Measurements from ENCODE around the gene SLC40A1. TPM values are rescaled to one million over a fixed set of nuclear protein-coding genes. Genes with fewer than 3 reads are reported as not detected.

SLC40A1 gene, protein sequence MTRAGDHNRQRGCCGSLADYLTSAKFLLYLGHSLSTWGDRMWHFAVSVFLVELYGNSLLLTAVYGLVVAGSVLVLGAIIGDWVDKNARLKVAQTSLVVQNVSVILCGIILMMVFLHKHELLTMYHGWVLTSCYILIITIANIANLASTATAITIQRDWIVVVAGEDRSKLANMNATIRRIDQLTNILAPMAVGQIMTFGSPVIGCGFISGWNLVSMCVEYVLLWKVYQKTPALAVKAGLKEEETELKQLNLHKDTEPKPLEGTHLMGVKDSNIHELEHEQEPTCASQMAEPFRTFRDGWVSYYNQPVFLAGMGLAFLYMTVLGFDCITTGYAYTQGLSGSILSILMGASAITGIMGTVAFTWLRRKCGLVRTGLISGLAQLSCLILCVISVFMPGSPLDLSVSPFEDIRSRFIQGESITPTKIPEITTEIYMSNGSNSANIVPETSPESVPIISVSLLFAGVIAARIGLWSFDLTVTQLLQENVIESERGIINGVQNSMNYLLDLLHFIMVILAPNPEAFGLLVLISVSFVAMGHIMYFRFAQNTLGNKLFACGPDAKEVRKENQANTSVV
- 100 to 1,000 TPM; 115 to 285 (median 133) TPM for total RNA-seq

DNA sequence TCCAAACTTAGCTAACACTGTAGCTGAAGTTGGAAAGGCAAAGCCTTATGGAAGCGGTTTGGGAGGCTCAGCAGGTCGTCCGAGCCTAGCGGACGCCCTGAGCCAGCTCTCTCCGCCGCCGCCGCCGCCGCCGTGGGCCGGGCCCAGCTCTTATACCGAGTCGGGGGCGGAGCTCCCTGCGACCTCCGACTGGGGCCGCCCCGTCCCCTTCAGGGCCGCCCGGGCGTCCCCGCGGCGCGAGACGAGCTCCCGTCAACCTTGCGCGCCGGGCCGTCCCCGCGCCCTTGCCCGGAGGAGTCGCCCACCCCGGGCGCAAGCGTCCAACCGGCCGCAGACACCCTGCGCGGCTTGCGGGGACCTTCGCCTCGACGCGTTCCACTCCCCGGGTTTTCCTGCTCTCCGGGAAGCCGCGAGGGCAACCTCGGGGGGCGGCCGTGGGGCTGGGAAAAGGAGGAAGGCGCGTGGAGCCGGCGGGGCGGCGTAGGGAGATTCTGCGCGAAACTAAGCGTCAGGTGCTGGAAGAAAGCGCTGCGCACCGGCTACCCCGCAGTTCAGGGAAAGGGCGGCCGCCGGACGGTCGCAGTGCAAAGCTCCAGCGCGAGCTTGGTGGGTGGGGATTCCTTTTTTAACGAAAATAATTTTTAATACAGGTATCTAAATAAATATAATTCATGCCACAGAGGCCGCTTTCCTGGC, at the start of gene SLC40A1:
Gene SLC40A1 (minus strand): TSS at position 129 of the 696 bp plus-strand sequence. CDS start 326 bp downstream, outside the sequence.
- H3K27me3 ChIP-seq, result no peaks in the 10 kb centered on the region
- no peaks in the 10 kb centered on the region for H3K9me3 ChIP-seq
- H3K4me3 ChIP-seq (replicated peaks in 1 of 3), result peak within 1 kb of the TSS; percentile 37 to 79 (median 72)
- H3K4me1 ChIP-seq, result peaks cover 30 to 39% of the 10 kb centered on the region in 2 donors
- no peaks in the 10 kb centered on the region for H3K36me3 ChIP-seq
- peak; percentile 58 to 98 for TF ChIP-seq POLR2A (IDR thresholded peaks at IDR 0.05)
- TF ChIP-seq, protein P1, sequence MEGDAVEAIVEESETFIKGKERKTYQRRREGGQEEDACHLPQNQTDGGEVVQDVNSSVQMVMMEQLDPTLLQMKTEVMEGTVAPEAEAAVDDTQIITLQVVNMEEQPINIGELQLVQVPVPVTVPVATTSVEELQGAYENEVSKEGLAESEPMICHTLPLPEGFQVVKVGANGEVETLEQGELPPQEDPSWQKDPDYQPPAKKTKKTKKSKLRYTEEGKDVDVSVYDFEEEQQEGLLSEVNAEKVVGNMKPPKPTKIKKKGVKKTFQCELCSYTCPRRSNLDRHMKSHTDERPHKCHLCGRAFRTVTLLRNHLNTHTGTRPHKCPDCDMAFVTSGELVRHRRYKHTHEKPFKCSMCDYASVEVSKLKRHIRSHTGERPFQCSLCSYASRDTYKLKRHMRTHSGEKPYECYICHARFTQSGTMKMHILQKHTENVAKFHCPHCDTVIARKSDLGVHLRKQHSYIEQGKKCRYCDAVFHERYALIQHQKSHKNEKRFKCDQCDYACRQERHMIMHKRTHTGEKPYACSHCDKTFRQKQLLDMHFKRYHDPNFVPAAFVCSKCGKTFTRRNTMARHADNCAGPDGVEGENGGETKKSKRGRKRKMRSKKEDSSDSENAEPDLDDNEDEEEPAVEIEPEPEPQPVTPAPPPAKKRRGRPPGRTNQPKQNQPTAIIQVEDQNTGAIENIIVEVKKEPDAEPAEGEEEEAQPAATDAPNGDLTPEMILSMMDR (IDR thresholded peaks at IDR 0.05), result peak in 1 of 6 experiments; percentile 1
- intact Hi-C loops (cut with DNase I), result loop anchor here (10.0 kb wide), 1 partner anchor 54 kb away; no protein-coding TSS in a partner anchor
- peak; percentile 89 to 90 for DNase-seq
- 1 to 2% methylated on average over 23 to 31 of the region's 78 CpGs for WGBS, 2 donors
- H3K27ac ChIP-seq, result peak within 1 kb of the TSS; percentile 85 to 96 (median 92)

DNA sequence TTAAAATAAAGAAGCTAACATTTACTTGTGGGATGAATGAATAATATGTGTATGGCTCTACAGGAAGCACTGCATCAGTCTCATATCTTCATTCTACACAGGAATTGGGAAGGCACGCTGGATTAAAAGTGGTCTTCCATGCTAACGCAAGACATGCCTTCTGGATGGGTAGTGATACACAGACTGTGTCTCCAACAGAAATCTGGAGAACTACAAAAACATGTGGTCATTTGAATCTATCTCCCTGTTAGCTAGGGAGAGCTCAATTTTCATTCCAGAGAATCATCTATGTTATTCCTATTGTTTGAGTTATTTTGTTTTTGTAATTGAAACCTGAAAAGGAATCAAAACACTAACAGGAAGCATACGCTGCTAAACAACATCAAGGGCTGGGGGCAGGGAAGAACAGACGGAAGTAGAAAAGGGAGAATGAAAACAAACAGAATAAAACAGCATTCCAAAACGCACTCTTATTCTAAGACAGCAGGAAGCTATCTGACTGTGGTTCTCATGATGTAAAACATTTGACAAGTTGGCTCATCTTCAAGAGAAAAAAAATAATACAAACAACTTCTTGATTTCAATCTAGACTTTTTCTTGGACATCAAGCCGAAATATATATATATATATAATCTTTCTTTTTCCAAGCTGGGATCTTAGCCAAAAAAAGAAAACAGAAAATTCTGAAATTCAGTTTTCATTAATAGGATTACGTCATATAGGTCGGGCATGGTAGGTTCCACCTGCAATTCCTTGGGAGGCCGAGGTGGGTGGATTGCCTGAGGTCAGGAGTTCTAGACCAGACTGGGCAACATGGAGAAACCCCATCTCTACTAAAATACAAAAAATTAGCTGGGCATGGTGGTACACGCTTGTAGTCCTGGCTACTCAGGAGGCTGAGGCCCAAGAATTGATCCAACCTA, 49.2 kb upstream of the SLC40A1 start:
- TF ChIP-seq, protein P1 (IDR thresholded peaks at IDR 0.05), result no peak
- no peak for TF ChIP-seq POLR2A (IDR thresholded peaks at IDR 0.05)
- Histone ChIP-seq H3K4me3 (replicated peaks in 1 of 3) (no peak overlapping the region), H3K9me3 (no peaks in the 10 kb centered on the region), H3K4me1 (no peaks in the 10 kb centered on the region), H3K27ac (no peak overlapping the region), H3K27me3 (no peaks in the 10 kb centered on the region), H3K36me3 (no peaks in the 10 kb centered on the region)
- 68 to 73% methylated on average over 10 of the region's 10 CpGs for WGBS, 2 donors
- no peak for DNase-seq
- intact Hi-C loops (cut with DNase I), result loop anchor here (10.0 kb wide), 3 partner anchors 45 to 165 kb away; partner anchors contain the start of gene SLC40A1

DNA sequence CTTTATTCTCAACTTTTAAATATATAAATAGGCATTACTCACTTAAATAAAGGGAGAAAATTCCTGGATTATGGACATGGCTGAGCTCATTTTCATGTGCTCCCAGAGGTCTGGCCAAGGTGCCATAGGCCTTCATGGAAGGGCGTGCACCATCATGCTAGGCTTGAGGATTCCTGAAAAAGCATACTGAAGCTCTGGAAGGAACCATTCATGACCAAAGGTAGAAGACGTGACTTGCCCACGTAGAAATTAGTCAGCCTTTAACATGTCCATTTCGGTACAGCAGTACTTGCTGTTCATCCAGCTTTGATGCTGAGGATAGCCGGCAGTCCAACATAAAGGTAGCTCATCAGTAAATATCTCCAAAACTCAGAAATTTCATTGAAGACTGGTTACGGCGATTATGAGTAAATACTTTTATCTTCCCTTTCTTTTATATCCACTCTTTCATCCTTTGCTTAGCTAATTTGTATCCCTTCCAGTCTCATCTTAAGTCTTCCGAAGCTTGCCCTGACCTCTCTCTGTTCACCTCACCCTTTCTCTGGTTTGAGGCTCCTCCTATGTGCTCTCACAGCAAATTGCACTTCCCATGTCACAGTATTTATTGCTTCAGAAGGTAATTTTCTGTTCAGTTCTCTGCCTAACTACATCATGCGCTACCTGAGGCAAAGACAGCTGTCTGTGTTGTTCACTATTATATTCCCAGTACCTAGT, 48.4 kb upstream of the SLC40A1 start:
- Histone ChIP-seq H3K4me3 (replicated peaks in 1 of 3) (no peak overlapping the region), H3K9me3 (no peaks in the 10 kb centered on the region), H3K36me3 (no peaks in the 10 kb centered on the region), H3K27ac (no peak overlapping the region), H3K4me1 (no peaks in the 10 kb centered on the region), H3K27me3 (no peaks in the 10 kb centered on the region)
- 95% methylated on average over 9 of the region's 9 CpGs for WGBS, 2 donors
- no peak for DNase-seq
- intact Hi-C loops (cut with DNase I), result loop anchor here (10.0 kb wide), 1 partner anchor 164 kb away; no protein-coding TSS in a partner anchor
- no peak for TF ChIP-seq POLR2A (IDR thresholded peaks at IDR 0.05)
- TF ChIP-seq, protein P1 (IDR thresholded peaks at IDR 0.05), result no peak

DNA sequence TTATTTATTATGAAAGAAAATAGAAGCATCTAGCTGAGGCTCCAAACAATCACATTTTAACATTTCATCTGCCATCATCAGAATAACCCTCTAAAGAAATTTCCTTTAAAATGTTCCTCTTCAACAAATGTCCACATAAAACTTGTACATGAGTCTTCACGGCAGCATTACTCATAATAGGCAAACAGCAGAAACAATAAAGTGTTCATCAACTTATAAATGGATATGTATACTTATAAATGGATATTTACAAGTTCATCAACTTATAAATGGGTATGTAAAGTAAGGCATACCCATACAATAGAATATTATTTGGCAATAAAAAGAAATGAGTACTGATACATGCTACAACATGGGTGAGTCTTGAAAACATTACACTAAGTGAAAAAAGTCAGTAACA, 47.2 kb upstream of the SLC40A1 start:
- 97% methylated on average over 1 of the region's 1 CpG for WGBS, 2 donors
- DNase-seq, result no peak
- H3K27ac ChIP-seq, result no peak overlapping the region
- no peaks in the 10 kb centered on the region for H3K27me3 ChIP-seq
- no peak for TF ChIP-seq POLR2A (IDR thresholded peaks at IDR 0.05)
- no peaks in the 10 kb centered on the region for H3K9me3 ChIP-seq
- no peaks in the 10 kb centered on the region for H3K36me3 ChIP-seq
- intact Hi-C loops (cut with DNase I), result loop anchor here (10.0 kb wide), 1 partner anchor 163 kb away; no protein-coding TSS in a partner anchor
- no peaks in the 10 kb centered on the region for H3K4me1 ChIP-seq
- H3K4me3 ChIP-seq (replicated peaks in 1 of 3), result no peak overlapping the region

Data from thyroid gland (tissue), 4 donors.